GM12878 (cell line): ENCODE data around the gene PGK1.

Experiments used
- BMI1 ChIP-seq: fragments of 450-650 bp; IDR thresholded peaks from 2 replicates; pipeline ENCODE4 v1.6.1; 2016; ENCODE audit warnings: mild to moderate bottlenecking, moderate library complexity, borderline replicate concordance
- CBX5 ChIP-seq: sonication (generic); IDR thresholded peaks from 2 replicates; pipeline ENCODE4 v1.6.1; 2016; ENCODE audit warnings: low read depth, moderate library complexity, mild to moderate bottlenecking, inconsistent platforms
- CTCF ChIP-seq, 3 experiments: IDR thresholded peaks in 2 of 3; conservative IDR thresholded peaks in 1 of 3; 2 replicates each; pipeline ENCODE4 v1.5.1; 2011; ENCODE audit warnings: low read depth in 3 of 3, low read length in 3 of 3, mild to moderate bottlenecking in 3 of 3, control low read depth in 2 of 3, moderate library complexity in 2 of 3, inconsistent platforms in 1 of 3, mixed read lengths in 1 of 3; ENCODE audit not compliant: control insufficient read depth in 2 of 3, insufficient read depth in 1 of 3; ENCODE audit errors: extremely low read depth in 1 of 3
- FOS ChIP-seq: IDR thresholded peaks from 3 replicates; pipeline ENCODE4 v1.6.1; 2011; ENCODE audit warnings: borderline replicate concordance; ENCODE audit not compliant: insufficient read length; ENCODE audit errors: extremely low read depth
- IRF3 ChIP-seq: fragments of 450-650 bp; IDR thresholded peaks from 2 replicates; pipeline ENCODE4 v1.6.1; 2014; ENCODE audit warnings: mild to moderate bottlenecking
- JUNB ChIP-seq: IDR thresholded peaks from 2 replicates; pipeline ENCODE4 v1.6.1; 2016; ENCODE audit warnings: antibody characterized with exemption, mild to moderate bottlenecking
- LARP7 ChIP-seq: fragments of 450-650 bp; IDR thresholded peaks from 2 replicates; pipeline ENCODE4 v1.6.1; 2017; ENCODE audit warnings: mild to moderate bottlenecking
- NR2F1 ChIP-seq: fragments of 450-650 bp; conservative IDR thresholded peaks from 2 replicates; pipeline ENCODE4 v1.6.1; 2017; ENCODE audit warnings: mild to moderate bottlenecking
- NRF1 ChIP-seq: conservative IDR thresholded peaks from 2 replicates; pipeline ENCODE4 v1.6.1; 2011; ENCODE audit warnings: mild to moderate bottlenecking, low read depth, low read length, improper control_type of control experiment
- REST ChIP-seq: IDR thresholded peaks from 2 replicates; pipeline ENCODE4 v1.6.1; 2012; ENCODE audit warnings: mild to moderate bottlenecking, low read depth, low read length
- ZNF384 ChIP-seq: IDR thresholded peaks from 2 replicates; pipeline ENCODE4 v1.6.1; 2012; ENCODE audit warnings: low read depth, mild to moderate bottlenecking, low read length, improper control_type of control experiment, borderline replicate concordance

GRCh38 chrX:78103623-78104446, at the start of gene PGK1:
- TF ChIP-seq CTCF (IDR thresholded peaks at IDR 0.05 in 2 of 3, conservative IDR thresholded peaks at IDR 0.05 in 1 of 3; ENCODE audit: control insufficient read depth in 2 of 3, extremely low read depth in 1 of 3, insufficient read depth in 1 of 3, low read depth in 3 of 3, low read length in 3 of 3) (no peak), BMI1 (no peak), JUNB (no peak), NR2F1 (no peak), REST (no peak), LARP7 (no peak; the same call in 1 of the 2 replicates), CBX5 (no peak), FOS (no peak), NRF1 (no peak), IRF3 (peak; percentile 85), ZNF384 (no peak)
